SKM-1 treated with dmso at 0.1 percent for 144 hours (cell line): Measurements from ENCODE around the gene TNIP2.
"Not testable (repeated sequence)": the region's sequence is repeated elsewhere in the genome, so short reads cannot be mapped to it uniquely, and the experiment has no call there.

ENCODE experiments used
- DNase-seq: peaks from one replicate; lab custom pipeline; 2025; ENCODE audit not compliant: unreplicated experiment; lab: John Stamatoyannopoulos, UW

The TNIP2 gene

DNA sequence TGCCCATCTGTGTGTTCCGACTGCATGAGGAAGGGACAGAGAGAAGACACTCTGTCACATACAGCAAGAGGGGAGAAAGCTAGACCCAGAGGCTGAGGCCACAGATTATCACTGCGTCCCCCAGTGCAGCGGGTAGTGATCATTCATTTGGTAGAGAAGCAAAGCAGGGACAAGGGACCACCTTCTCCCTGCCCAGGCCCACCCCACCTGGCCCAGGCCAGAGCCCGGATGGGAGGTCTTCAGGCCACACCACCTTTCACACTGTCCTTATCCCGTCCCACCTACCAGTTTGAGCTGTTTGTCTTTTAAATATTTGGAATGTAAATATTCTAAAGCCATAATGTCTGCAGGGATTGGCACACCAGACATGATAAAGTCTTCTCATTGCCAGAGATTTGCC lies 10.6 kb downstream of the TNIP2 start:
- DNase-seq = no peak

- DNase-seq = no peak
Measured at GRCh38 chr4:2744576-2745270, 11.4 kb downstream of the TNIP2 start.

- DNase-seq = no peak
Measured at GRCh38 chr4:2743518-2744445, 12.4 kb downstream of the TNIP2 start.

DNA sequence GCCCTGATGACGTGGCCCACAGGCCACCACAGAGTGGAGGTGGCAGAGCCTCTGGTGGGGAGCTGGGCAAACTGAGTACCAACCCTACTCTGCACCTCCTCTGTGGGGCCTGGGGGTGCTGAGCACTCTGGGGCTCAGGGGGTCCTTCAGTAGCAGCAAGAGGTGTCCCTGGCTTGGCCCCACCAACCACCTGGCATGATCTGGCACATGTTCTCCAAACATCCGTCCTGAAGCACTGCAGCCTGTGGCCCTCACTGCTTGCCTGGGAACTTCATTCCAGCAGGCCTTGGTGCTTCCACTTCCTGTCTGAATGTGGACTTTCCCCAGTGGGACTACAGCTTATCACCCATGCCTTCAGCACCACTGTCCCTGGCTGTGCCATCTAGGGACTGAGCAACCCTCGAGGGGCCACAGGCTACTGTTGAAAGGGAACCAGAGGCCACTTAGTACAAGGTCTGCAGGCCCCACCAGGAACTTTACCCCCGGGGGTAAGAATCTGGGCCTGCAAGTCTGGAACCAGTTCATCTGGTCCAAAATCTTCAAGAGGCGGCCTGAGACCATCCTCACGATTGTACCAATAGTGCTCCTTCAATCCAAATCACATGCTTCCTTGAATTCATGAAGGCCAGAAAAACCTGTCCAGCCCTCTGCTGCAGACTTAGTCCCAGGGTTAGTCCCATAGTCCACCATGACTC lies 13.2 kb downstream of the TNIP2 start:
- DNase-seq = no peak

DNA sequence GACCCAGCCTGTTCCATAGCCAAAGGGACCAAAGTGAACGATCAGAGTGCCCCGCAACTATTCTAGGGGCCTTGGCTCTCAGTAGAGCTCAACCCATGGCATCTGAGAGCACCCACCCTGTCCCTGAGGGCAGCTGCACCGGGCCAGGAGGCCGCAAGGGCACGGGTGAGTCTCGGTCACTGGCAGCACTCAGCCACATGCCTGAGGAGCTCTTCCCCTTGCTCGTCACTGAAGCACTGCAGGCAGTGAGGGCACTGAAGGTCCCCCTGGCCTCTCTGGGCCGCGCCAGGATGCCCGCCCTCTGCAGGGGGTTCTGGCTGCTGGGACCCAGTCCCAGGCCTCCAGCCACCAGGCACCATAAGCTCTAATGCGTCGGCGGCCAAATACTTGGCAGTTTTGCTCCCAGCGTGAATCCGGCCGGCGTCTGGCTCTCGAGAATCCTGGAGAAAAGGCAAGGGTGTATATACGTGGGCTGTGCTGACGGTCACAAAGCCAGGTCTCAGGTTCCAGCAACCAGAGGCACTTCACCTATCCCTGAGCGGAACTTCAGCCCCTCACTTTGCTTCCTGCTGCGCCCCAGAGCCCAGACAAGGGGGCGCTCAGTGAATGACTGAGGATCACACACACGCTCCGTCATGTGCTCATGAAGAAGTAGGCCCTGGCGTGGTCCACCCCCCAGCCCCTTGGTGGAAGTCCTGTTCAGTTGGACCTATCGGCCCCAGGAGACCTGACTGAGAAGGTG lies 13.9 kb downstream of the TNIP2 start:
- DNase-seq = no peak

DNA sequence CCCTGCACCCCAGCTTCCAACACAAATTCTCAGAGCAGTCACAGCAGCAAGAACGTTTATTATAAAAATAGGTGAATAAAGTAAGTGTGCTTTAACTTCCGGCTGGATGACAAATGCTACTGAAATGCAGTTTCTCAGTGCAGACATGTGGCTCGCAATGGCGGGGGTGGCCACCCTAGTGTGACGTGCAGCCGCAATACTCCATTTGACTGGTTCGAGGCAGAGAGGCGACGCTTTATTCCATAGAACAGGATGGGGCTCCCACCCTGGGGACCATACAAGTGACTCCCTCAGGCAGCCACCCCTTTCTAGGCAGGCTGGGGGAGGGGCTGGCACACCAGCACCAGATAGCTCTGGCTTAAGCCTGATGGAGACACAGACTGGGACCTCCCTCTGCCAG lies 14.5 kb downstream of the TNIP2 start:
- DNase-seq = no peak

- not testable (repeated sequence) for DNase-seq
Measured at GRCh38 chr4:2738296-2738695, 17.8 kb downstream of the TNIP2 start.

- DNase-seq = no peak
Measured at GRCh38 chr4:2735869-2736268, 20.3 kb downstream of the TNIP2 start.

DNA sequence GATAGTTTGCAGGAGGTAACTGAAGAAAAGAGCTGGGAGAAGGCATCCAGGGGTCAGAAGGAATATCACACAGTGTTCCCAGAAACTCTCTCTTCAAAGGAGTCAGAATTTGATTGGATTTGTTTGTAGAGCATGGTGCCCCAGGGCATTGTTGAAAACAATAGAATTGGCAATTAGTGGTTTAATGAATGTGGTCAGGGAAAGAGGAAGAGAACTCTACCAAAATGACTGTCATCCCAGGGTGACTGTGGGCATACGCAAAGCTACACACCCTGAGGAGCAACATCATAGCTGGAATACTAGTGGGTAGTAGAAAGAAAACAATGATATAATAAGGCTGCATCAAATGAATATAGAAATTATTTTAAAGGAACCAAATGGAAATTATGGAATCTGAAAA lies 21.5 kb downstream of the TNIP2 start:
- DNase-seq = peak; percentile 28

GRCh38 chr4:2733844-2734574 lies 22.1 kb downstream of the TNIP2 start:
- no peak for DNase-seq

DNA sequence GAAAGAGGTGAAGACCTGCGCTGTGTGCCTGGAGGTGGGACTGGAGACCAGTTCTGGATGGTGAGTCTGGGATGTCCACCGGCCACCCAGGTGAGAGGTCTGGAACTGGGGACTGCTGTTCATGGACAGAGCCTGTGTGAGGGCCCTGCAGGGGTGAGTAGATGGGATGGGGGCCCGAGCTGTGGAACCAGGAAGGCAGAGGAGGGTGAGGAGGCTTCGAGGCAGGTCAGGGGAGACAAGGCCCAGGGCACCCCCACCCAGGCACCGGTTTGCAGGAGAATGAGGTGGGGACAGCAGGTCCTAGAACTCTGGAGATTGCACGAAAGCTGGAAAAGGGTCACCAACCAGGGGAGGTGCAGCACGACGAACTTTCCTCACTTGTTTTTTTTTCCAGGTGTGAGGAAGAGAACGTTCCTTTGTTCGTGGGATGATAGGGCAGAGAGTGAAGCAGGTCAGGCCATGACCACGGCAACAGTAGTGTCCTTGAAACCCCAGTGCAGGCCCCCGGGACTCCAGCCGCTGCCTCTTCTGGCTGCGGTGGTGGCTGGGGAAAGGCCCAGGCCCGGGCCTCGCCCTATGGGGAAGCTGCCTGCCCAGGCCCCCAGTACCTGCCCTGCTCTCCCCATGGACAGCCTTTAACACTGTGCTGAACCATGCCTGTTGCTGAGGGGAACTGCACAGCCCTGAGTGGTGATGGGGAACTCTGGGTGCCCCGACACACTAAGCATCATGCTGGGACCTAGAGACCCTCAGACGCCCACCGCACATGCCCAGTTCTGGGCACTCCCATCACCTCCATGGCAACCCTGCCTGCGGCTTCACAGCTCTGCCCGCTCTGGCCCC lies 22.9 kb downstream of the TNIP2 start:
- no peak for DNase-seq

- no peak for DNase-seq
Measured at GRCh38 chr4:2732526-2732925, 23.6 kb downstream of the TNIP2 start.

GRCh38 chr4:2731907-2732317 lies 24.2 kb downstream of the TNIP2 start:
- no peak for DNase-seq

DNA sequence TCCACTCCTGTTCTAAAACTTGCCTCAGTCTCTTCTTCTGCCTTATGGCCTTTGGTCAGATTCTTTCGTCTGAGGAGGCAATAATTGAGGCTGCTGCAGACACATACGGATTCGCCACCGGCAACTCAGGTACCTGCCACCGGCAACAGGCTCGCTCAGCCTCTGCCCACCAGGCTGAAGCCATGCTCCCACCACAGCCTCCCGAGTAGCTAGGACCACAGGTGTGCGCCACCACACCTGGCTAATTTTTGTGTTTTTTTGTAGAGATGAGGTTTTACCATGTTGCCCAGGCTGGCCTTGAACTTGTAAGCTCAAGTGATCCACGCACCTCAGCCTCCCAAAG lies 26.6 kb downstream of the TNIP2 start:
- DNase-seq = no peak

- no peak for DNase-seq
Measured at GRCh38 chr4:2728806-2729532, 27.2 kb downstream of the TNIP2 start.

- DNase-seq = no peak
Measured at GRCh38 chr4:2728221-2728620, 27.9 kb downstream of the TNIP2 start.

DNA sequence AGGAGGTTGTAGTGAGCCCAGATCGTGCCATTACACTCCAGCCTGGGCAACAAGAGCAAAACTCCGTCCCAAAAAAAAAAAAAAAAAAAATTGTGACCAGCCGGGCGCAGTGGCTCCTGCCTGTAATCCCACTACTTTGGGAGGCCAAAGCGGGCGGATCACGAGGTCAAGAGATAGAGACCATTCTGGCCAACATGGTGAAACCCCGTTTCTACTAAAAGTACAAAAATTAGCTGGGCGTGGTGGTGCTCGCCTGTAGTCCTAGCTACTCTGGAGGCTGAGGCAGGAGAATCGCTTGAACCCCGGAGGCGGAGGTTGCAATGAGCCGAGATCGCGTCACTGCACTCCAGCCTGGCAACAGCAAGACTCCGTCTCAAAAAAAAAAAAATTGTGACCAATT lies 29.3 kb downstream of the TNIP2 start:
- DNase-seq = not testable (repeated sequence)

GRCh38 chr4:2725380-2725779 lies 30.8 kb downstream of the TNIP2 start:
- DNase-seq = no peak

DNA sequence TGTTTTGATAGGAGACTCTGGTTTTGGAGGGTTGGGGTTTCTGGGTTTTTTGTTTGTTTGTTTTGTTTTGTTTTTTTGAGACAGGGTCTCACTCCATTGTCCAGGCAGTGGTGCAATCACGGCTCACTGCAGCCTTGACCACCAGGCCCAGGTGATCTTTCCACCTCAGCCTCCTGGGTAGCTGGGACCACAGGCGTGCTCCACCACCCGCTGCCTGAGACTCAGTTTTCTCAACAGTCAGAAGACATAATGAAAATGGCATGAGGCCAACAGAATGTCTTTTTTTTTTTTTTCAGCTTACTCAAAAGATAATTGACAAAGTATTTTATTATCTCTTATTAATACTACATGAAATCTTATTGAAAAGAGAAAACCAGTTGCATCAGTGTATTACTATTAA lies 32.4 kb downstream of the TNIP2 start:
- DNase-seq = no peak
